OCI-LY7 (cell line): ENCODE measurements around the gene RASGRP3.

Experiments
- CTCF ChIP-seq: fragments of 200-600 bp; sonication (generic); conservative IDR thresholded peaks from 2 replicates; pipeline ENCODE4 v1.5.1; 2014; ENCODE audit warnings: mild to moderate bottlenecking, antibody characterized with exemption, low read length, moderate library complexity, mixed read lengths
- EZH2phosphoT487 ChIP-seq: fragments of 200-600 bp; sonication (generic); IDR thresholded peaks from 2 replicates; pipeline ENCODE4 v1.6.1; 2018; ENCODE audit warnings: low read depth, borderline replicate concordance, mild to moderate bottlenecking, mixed run types, antibody characterized with exemption, low read length, moderate library complexity, mixed read lengths

- TF ChIP-seq CTCF (no peak), EZH2phosphoT487 (no peak)
Measured at GRCh38 chr2:33497221-33497650, 20.8 kb downstream of the RASGRP3 start.
